GM12801 (cell line): ENCODE measurements around the gene LCNL1.

ENCODE experiments used
- CTCF ChIP-seq: IDR thresholded peaks from one replicate; pipeline ENCODE4 v1.5.1; 2011; ENCODE audit warnings: control low read depth; ENCODE audit not compliant: insufficient read length; ENCODE audit errors: extremely low read depth

Gene LCNL1

GRCh38 chr9:136940526-136941230 lies 42.1 kb upstream of the LCNL1 start:
- no peak for TF ChIP-seq CTCF

GRCh38 chr9:136941231-136942111 lies 41.3 kb upstream of the LCNL1 start:
- TF ChIP-seq CTCF, result no peak

- no peak for TF ChIP-seq CTCF
Observed at GRCh38 chr9:136942112-136942880, 40.5 kb upstream of the LCNL1 start.

GRCh38 chr9:136942881-136943230 lies 39.9 kb upstream of the LCNL1 start:
- TF ChIP-seq CTCF, result no peak

GRCh38 chr9:136943291-136944211 lies 39.2 kb upstream of the LCNL1 start:
- TF ChIP-seq CTCF, result no peak

- TF ChIP-seq CTCF, result no peak
Observed at GRCh38 chr9:136944212-136944518, 38.6 kb upstream of the LCNL1 start.
